HFF-Myc (cell line): ENCODE results near the gene OTX1.

Experiments used
- DNase-seq: peaks from one replicate; pipeline ENCODE4 v3.0.0-alpha.2; 2011; ENCODE audit warnings: low read depth; ENCODE audit errors: extremely low read depth
- H3K4me3 ChIP-seq: replicated peaks from 2 replicates; pipeline ENCODE4 v1.5.1; 2011; ENCODE audit warnings: low read depth, mild to moderate bottlenecking, control low read depth, low read length
- CTCF ChIP-seq: IDR thresholded peaks from 2 replicates; pipeline ENCODE4 v1.5.1; 2012; ENCODE audit warnings: mild to moderate bottlenecking, low read depth, low read length, control low read depth; ENCODE audit errors: missing control alignments

OTX1 gene

GRCh38 chr2:63050334-63051041 lies at the start of gene OTX1:
TSS of gene OTX1 (plus strand) at chr2:63050830. CDS start at chr2:63052991, 2,161 bp downstream.
- no peak for DNase-seq
- no peak for TF ChIP-seq CTCF
- peak within 1 kb of the TSS; percentile 48 for H3K4me3 ChIP-seq

GRCh38 chr2:63001576-63001975 lies 49.1 kb upstream of the OTX1 start:
- no peak for TF ChIP-seq CTCF
- H3K4me3 ChIP-seq, result no peak overlapping the region
- no peak for DNase-seq

- no peak overlapping the region for H3K4me3 ChIP-seq
- TF ChIP-seq CTCF, result no peak
- DNase-seq, result no peak
Observed at GRCh38 chr2:63003351-63003750, 47.3 kb upstream of the OTX1 start.

GRCh38 chr2:63007813-63008458 lies 42.7 kb upstream of the OTX1 start:
- no peak for TF ChIP-seq CTCF
- no peak overlapping the region for H3K4me3 ChIP-seq
- DNase-seq, result no peak

GRCh38 chr2:63008838-63009237 lies 41.8 kb upstream of the OTX1 start:
- no peak for DNase-seq
- H3K4me3 ChIP-seq, result no peak overlapping the region
- no peak for TF ChIP-seq CTCF

GRCh38 chr2:63009490-63009889 lies 41.1 kb upstream of the OTX1 start:
- no peak overlapping the region for H3K4me3 ChIP-seq
- DNase-seq, result no peak
- no peak for TF ChIP-seq CTCF
